ENCODE results near the gene TLE4. TPM values are rescaled to one million over a fixed set of nuclear protein-coding genes. Genes with fewer than 3 reads are reported as not detected.

Gene TLE4
- total and polyA plus RNA-seq, 10 of the 15 experiments (the other 5 are each of a cell fraction or from before 2014, with no cell fraction given), result 5.3 to 53.3 (median 23.3) TPM

DNA sequence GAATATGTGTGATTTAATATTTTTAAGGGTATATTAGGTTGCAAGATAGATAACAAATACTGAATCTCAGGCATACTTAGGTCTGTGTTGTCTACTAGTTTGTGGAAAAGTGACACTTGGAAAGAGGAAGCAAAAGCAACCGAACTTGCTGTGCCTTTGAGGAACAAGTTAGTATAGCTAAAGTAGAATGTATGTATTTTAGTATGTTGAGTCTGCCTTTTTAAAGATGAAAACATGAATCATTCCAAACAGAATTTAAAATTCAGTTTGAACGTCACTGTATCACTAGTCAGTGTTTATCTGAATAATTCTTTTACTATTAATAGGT, 12.9 kb downstream of the TLE4 start:
- Histone ChIP-seq H3K4me2 (ENCODE audit: control insufficient read depth, insufficient read depth) (no peak overlapping the region), H3K27me3 (replicated peaks in 1 of 2; ENCODE audit: control insufficient read depth in 2 of 2, insufficient read depth in 2 of 2, low read length in 1 of 2) (no peaks in the 10 kb centered on the region), H4K20me1 (ENCODE audit: control insufficient read depth, insufficient read depth) (no peaks in the 10 kb centered on the region; the same call in 1 of the 2 replicates), H3K9ac (ENCODE audit: control insufficient read depth, insufficient read depth, low read length) (no peak overlapping the region), H3K36me3 (ENCODE audit: control insufficient read depth in 2 of 2, insufficient read depth in 2 of 2, low read length in 1 of 2) (peaks cover 1 to 7% of the 10 kb centered on the region in 2 experiments; a peak in 3 of 4 replicates), H3K4me3 (no peak overlapping the region), H3K9me3 (replicated peaks; ENCODE audit: control insufficient read depth, insufficient read depth, low read length) (no peaks in the 10 kb centered on the region), H3K27ac (ENCODE audit: control insufficient read depth, insufficient read depth) (no peak overlapping the region), H3K79me2 (ENCODE audit: control insufficient read depth, insufficient read depth, low read length) (peaks cover 2% of the 10 kb centered on the region; the same call in 1 of the 2 replicates), H2AFZ (ENCODE audit: control insufficient read depth, low read depth, low read length) (no peak overlapping the region), H3K4me1 (ENCODE audit: control insufficient read depth, insufficient read depth, low read length) (no peaks in the 10 kb centered on the region)
- TF ChIP-seq, protein P1, sequence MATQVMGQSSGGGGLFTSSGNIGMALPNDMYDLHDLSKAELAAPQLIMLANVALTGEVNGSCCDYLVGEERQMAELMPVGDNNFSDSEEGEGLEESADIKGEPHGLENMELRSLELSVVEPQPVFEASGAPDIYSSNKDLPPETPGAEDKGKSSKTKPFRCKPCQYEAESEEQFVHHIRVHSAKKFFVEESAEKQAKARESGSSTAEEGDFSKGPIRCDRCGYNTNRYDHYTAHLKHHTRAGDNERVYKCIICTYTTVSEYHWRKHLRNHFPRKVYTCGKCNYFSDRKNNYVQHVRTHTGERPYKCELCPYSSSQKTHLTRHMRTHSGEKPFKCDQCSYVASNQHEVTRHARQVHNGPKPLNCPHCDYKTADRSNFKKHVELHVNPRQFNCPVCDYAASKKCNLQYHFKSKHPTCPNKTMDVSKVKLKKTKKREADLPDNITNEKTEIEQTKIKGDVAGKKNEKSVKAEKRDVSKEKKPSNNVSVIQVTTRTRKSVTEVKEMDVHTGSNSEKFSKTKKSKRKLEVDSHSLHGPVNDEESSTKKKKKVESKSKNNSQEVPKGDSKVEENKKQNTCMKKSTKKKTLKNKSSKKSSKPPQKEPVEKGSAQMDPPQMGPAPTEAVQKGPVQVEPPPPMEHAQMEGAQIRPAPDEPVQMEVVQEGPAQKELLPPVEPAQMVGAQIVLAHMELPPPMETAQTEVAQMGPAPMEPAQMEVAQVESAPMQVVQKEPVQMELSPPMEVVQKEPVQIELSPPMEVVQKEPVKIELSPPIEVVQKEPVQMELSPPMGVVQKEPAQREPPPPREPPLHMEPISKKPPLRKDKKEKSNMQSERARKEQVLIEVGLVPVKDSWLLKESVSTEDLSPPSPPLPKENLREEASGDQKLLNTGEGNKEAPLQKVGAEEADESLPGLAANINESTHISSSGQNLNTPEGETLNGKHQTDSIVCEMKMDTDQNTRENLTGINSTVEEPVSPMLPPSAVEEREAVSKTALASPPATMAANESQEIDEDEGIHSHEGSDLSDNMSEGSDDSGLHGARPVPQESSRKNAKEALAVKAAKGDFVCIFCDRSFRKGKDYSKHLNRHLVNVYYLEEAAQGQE (IDR thresholded peaks at IDR 0.05; ENCODE audit: low read depth, low read length), result no peak
- TF ChIP-seq FOS (IDR thresholded peaks at IDR 0.05; ENCODE audit: borderline replicate concordance, extremely low read depth, insufficient read length) (no peak), GABPA (IDR thresholded peaks at IDR 0.05; ENCODE audit: low read depth) (no peak), EGR1 (IDR thresholded peaks at IDR 0.05; ENCODE audit: borderline replicate concordance in 1 of 2, low read depth in 2 of 2, low read length in 2 of 2) (no peak), POLR2A (IDR thresholded peaks at IDR 0.05; ENCODE audit: low read depth, low read length) (no peak), LARP7 (IDR thresholded peaks at IDR 0.05) (no peak), MEF2B (IDR thresholded peaks at IDR 0.05; ENCODE audit: partially characterized antibody, poor library complexity, severe bottlenecking) (no peak), YY1 (IDR thresholded peaks at IDR 0.05; ENCODE audit: low read depth, low read length) (no peak), ZNF217 (IDR thresholded peaks at IDR 0.05) (no peak), CEBPB (IDR thresholded peaks at IDR 0.05; ENCODE audit: borderline replicate concordance in 1 of 2, low read depth in 2 of 2, low read length in 2 of 2) (no peak), MAX (IDR thresholded peaks at IDR 0.05; ENCODE audit: low read depth, low read length) (no peak), ESRRA (IDR thresholded peaks at IDR 0.05; ENCODE audit: low read length) (no peak), CREB1 (IDR thresholded peaks at IDR 0.05; ENCODE audit: low read depth) (no peak), HDGF (IDR thresholded peaks at IDR 0.05) (no peak), NFXL1 (IDR thresholded peaks at IDR 0.05; ENCODE audit: borderline replicate concordance) (no peak), TARDBP (IDR thresholded peaks at IDR 0.05; ENCODE audit: borderline replicate concordance) (no peak), JUND (IDR thresholded peaks at IDR 0.05; ENCODE audit: low read depth, low read length) (no peak), JUNB (IDR thresholded peaks at IDR 0.05) (no peak)
- TF ChIP-seq, protein P2, sequence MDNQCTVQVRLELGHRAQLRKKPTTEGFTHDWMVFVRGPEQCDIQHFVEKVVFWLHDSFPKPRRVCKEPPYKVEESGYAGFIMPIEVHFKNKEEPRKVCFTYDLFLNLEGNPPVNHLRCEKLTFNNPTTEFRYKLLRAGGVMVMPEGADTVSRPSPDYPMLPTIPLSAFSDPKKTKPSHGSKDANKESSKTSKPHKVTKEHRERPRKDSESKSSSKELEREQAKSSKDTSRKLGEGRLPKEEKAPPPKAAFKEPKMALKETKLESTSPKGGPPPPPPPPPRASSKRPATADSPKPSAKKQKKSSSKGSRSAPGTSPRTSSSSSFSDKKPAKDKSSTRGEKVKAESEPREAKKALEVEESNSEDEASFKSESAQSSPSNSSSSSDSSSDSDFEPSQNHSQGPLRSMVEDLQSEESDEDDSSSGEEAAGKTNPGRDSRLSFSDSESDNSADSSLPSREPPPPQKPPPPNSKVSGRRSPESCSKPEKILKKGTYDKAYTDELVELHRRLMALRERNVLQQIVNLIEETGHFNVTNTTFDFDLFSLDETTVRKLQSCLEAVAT (IDR thresholded peaks at IDR 0.05), result no peak
- TF ChIP-seq, protein P3, sequence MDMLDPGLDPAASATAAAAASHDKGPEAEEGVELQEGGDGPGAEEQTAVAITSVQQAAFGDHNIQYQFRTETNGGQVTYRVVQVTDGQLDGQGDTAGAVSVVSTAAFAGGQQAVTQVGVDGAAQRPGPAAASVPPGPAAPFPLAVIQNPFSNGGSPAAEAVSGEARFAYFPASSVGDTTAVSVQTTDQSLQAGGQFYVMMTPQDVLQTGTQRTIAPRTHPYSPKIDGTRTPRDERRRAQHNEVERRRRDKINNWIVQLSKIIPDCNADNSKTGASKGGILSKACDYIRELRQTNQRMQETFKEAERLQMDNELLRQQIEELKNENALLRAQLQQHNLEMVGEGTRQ (IDR thresholded peaks at IDR 0.05; ENCODE audit: borderline replicate concordance, low read depth, low read length), result no peak
- CTCF ChIA-PET, result interaction anchor here (1.1 to 1.2 kb wide), 2 partner anchors 10 to 11 kb away, joined by 4 to 5 read pairs; no protein-coding TSS in a partner anchor
- SMC1A ChIA-PET (ENCODE audit: uncharacterized antibody, unreplicated experiment), result interaction anchor here (0.7 to 4.0 kb wide), 10 partner anchors 8 to 83 kb away, joined by 3 to 26 read pairs (median 4); partner anchors contain the start of gene TLE4
- no peak for FAIRE-seq
- 0 out of 3 replicates have a peak, but pooled peaks have one; percentile 8 for ATAC-seq
- intact Hi-C loops (cut with micrococcal nuclease; ENCODE audit: unreplicated experiment) (no loop called here), in situ Hi-C loops (cut with MboI) (no loop called here)
- BruUV-seq (replicated peaks), result no TSS peak
- POLR2A ChIA-PET, result interaction anchor here (0.6 to 1.0 kb wide), 4 partner anchors 8 to 807 kb away, joined by 3 to 9 read pairs (median 3); no protein-coding TSS in a partner anchor
- no peak for DNase-seq (ENCODE audit: low read depth, low spot score)
- 2% methylated on average over 2 of the region's 2 CpGs for WGBS (ENCODE audit: insufficient coverage, insufficient replicate concordance, low lambda C conversion rate, missing lambda C conversion rate)
- RAD21 ChIA-PET (ENCODE audit: unreplicated experiment), result interaction anchor here (1.0 to 2.1 kb wide), 3 partner anchors 11 to 39 kb away, joined by 3 to 9 read pairs (median 3); partner anchors contain the start of gene TLE4
